ENCODE data around the gene ARID3A. TPM values are rescaled to one million over a fixed set of nuclear protein-coding genes. Genes with fewer than 3 reads are reported as not detected.
A peak's percentile ranks its signal among the peaks of the same experiment; 100 is the strongest.

Gene ARID3A
- total RNA-seq, 1 experiment from 2014 or later, result 116 TPM

DNA sequence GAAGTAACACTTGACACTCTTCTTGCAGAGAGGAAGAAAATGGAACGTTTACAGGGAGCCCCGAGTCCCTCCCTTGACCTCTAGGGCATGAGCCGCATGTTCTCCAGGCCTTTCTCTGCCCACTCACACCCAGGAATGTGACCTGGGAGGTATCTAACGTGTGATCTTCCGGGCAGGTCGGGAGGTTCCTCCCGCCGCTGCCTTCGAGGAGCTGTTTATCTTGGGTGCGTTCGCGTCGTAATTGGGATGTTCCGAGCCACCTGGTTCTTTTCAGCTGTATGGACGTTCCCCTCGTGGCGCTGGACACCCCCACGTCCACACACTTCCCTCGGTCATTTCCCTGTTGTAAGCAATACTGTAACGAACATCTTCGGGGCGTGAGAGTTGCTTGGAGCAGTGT is 13.6 kb downstream of the ARID3A start:
- Mint-ChIP-seq H3K4me3 (no peak overlapping the region), H3K27ac (peak overlapping the region; percentile 82; the same call in 1 of the 2 replicates), H3K9me3 (no peaks in the 10 kb centered on the region), H3K4me1 (no peaks in the 10 kb centered on the region), H3K36me3 (peaks cover 36% of the 10 kb centered on the region), H3K27me3 (ENCODE audit: low read depth) (no peaks in the 10 kb centered on the region)
- no peak for ATAC-seq
- CTCF ChIA-PET, result no interaction called here
- POLR2A ChIA-PET, result no interaction called here
- no peak for DNase-seq (ENCODE audit: low spot score)
- TF ChIP-seq FOXP1 (CRISPR knock-in tag; IDR thresholded peaks at IDR 0.05; ENCODE audit: borderline replicate concordance), result no peak
- TF ChIP-seq, protein P1, sequence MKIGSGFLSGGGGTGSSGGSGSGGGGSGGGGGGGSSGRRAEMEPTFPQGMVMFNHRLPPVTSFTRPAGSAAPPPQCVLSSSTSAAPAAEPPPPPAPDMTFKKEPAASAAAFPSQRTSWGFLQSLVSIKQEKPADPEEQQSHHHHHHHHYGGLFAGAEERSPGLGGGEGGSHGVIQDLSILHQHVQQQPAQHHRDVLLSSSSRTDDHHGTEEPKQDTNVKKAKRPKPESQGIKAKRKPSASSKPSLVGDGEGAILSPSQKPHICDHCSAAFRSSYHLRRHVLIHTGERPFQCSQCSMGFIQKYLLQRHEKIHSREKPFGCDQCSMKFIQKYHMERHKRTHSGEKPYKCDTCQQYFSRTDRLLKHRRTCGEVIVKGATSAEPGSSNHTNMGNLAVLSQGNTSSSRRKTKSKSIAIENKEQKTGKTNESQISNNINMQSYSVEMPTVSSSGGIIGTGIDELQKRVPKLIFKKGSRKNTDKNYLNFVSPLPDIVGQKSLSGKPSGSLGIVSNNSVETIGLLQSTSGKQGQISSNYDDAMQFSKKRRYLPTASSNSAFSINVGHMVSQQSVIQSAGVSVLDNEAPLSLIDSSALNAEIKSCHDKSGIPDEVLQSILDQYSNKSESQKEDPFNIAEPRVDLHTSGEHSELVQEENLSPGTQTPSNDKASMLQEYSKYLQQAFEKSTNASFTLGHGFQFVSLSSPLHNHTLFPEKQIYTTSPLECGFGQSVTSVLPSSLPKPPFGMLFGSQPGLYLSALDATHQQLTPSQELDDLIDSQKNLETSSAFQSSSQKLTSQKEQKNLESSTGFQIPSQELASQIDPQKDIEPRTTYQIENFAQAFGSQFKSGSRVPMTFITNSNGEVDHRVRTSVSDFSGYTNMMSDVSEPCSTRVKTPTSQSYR (CRISPR knock-in tag; IDR thresholded peaks at IDR 0.05), result no peak
- TF ChIP-seq, protein P2, sequence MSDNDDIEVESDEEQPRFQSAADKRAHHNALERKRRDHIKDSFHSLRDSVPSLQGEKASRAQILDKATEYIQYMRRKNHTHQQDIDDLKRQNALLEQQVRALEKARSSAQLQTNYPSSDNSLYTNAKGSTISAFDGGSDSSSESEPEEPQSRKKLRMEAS (CRISPR knock-in tag; IDR thresholded peaks at IDR 0.05), result no peak
- no peak for TF ChIP-seq ATF1 (CRISPR knock-in tag; IDR thresholded peaks at IDR 0.05)
- TF ChIP-seq, protein P3, sequence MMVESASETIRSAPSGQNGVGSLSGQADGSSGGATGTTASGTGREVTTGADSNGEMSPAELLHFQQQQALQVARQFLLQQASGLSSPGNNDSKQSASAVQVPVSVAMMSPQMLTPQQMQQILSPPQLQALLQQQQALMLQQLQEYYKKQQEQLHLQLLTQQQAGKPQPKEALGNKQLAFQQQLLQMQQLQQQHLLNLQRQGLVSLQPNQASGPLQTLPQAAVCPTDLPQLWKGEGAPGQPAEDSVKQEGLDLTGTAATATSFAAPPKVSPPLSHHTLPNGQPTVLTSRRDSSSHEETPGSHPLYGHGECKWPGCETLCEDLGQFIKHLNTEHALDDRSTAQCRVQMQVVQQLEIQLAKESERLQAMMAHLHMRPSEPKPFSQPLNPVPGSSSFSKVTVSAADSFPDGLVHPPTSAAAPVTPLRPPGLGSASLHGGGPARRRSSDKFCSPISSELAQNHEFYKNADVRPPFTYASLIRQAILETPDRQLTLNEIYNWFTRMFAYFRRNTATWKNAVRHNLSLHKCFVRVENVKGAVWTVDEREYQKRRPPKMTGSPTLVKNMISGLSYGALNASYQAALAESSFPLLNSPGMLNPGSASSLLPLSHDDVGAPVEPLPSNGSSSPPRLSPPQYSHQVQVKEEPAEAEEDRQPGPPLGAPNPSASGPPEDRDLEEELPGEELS (CRISPR knock-in tag; IDR thresholded peaks at IDR 0.05), result no peak
- TF ChIP-seq, protein P4, sequence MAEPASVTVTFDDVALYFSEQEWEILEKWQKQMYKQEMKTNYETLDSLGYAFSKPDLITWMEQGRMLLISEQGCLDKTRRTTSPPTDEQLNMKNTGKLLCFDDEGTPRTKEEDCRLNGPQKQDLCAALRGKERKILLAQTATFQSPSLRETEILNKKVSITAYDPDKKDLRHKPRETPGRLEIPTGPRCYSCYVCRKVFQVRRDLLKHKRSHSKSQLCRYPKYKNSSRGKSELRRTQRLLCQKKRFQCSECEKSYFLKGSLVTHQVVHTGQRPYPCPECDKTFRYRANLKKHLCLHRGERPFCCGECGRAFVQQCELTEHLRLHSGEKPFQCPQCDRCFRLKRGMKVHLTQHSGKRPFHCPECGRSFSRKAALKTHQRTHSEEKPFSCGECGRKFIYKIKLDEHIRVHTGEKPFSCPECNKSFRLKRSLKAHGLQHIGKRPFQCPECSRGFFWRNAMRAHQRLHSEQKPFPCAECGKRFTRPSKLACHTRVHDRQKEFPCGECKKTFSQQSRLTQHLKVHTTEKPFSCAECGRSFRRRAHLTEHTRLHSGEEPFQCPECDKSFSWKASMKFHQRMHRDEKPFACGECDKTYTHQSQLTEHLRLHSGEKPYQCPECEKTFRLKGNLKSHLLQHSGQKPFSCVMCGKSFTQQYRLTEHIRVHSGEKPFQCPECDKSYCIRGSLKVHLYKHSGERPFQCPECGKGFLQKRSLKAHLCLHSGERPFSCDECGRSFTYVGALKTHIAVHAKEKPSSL (CRISPR knock-in tag; conservative IDR thresholded peaks at IDR 0.05), result no peak
- no peak for TF ChIP-seq OVOL2 (CRISPR knock-in tag; IDR thresholded peaks at IDR 0.05; ENCODE audit: borderline replicate concordance)
- no peak for TF ChIP-seq NR1H2 (CRISPR knock-in tag; IDR thresholded peaks at IDR 0.05)
- TF ChIP-seq, protein P5, sequence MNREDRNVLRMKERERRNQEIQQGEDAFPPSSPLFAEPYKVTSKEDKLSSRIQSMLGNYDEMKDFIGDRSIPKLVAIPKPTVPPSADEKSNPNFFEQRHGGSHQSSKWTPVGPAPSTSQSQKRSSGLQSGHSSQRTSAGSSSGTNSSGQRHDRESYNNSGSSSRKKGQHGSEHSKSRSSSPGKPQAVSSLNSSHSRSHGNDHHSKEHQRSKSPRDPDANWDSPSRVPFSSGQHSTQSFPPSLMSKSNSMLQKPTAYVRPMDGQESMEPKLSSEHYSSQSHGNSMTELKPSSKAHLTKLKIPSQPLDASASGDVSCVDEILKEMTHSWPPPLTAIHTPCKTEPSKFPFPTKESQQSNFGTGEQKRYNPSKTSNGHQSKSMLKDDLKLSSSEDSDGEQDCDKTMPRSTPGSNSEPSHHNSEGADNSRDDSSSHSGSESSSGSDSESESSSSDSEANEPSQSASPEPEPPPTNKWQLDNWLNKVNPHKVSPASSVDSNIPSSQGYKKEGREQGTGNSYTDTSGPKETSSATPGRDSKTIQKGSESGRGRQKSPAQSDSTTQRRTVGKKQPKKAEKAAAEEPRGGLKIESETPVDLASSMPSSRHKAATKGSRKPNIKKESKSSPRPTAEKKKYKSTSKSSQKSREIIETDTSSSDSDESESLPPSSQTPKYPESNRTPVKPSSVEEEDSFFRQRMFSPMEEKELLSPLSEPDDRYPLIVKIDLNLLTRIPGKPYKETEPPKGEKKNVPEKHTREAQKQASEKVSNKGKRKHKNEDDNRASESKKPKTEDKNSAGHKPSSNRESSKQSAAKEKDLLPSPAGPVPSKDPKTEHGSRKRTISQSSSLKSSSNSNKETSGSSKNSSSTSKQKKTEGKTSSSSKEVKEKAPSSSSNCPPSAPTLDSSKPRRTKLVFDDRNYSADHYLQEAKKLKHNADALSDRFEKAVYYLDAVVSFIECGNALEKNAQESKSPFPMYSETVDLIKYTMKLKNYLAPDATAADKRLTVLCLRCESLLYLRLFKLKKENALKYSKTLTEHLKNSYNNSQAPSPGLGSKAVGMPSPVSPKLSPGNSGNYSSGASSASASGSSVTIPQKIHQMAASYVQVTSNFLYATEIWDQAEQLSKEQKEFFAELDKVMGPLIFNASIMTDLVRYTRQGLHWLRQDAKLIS (CRISPR knock-in tag; IDR thresholded peaks at IDR 0.05; ENCODE audit: borderline replicate concordance), result no peak
- TF ChIP-seq SMAD4 (CRISPR knock-in tag; IDR thresholded peaks at IDR 0.05), result no peak
- TF ChIP-seq KAT7 (CRISPR knock-in tag; IDR thresholded peaks at IDR 0.05; ENCODE audit: borderline replicate concordance), result no peak
- TF ChIP-seq, protein P6, sequence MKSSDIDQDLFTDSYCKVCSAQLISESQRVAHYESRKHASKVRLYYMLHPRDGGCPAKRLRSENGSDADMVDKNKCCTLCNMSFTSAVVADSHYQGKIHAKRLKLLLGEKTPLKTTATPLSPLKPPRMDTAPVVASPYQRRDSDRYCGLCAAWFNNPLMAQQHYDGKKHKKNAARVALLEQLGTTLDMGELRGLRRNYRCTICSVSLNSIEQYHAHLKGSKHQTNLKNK (CRISPR knock-in tag; IDR thresholded peaks at IDR 0.05), result no peak
- TF ChIP-seq, protein P7, sequence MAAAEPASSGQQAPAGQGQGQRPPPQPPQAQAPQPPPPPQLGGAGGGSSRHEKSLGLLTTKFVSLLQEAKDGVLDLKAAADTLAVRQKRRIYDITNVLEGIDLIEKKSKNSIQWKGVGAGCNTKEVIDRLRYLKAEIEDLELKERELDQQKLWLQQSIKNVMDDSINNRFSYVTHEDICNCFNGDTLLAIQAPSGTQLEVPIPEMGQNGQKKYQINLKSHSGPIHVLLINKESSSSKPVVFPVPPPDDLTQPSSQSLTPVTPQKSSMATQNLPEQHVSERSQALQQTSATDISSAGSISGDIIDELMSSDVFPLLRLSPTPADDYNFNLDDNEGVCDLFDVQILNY (CRISPR knock-in tag; IDR thresholded peaks at IDR 0.05), result no peak
- TF ChIP-seq, protein P8, sequence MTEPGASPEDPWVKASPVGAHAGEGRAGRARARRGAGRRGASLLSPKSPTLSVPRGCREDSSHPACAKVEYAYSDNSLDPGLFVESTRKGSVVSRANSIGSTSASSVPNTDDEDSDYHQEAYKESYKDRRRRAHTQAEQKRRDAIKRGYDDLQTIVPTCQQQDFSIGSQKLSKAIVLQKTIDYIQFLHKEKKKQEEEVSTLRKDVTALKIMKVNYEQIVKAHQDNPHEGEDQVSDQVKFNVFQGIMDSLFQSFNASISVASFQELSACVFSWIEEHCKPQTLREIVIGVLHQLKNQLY (CRISPR knock-in tag; IDR thresholded peaks at IDR 0.05), result no peak
- TF ChIP-seq, protein P9, sequence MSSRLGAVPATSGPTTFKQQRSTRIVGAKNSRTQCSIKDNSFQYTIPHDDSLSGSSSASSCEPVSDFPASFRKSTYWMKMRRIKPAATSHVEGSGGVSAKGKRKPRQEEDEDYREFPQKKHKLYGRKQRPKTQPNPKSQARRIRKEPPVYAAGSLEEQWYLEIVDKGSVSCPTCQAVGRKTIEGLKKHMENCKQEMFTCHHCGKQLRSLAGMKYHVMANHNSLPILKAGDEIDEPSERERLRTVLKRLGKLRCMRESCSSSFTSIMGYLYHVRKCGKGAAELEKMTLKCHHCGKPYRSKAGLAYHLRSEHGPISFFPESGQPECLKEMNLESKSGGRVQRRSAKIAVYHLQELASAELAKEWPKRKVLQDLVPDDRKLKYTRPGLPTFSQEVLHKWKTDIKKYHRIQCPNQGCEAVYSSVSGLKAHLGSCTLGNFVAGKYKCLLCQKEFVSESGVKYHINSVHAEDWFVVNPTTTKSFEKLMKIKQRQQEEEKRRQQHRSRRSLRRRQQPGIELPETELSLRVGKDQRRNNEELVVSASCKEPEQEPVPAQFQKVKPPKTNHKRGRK (CRISPR knock-in tag; IDR thresholded peaks at IDR 0.05; ENCODE audit: borderline replicate concordance), result no peak
- TF ChIP-seq EMX1 (CRISPR knock-in tag; IDR thresholded peaks at IDR 0.05), result no peak
- no peak for TF ChIP-seq SMAD3 (CRISPR knock-in tag; IDR thresholded peaks at IDR 0.05; ENCODE audit: borderline replicate concordance)
- TF ChIP-seq JUN (CRISPR knock-in tag; IDR thresholded peaks at IDR 0.05), result no peak

Data from WTC11 (cell line).